Nephron (organoid): ENCODE data around the gene FBXL7.

ENCODE experiments used
- H3K27ac Mint-ChIP-seq, 3 experiments: 2 replicates each; pipeline ENCODE4 v1.8.0; 2020; ENCODE audit warnings: mixed read lengths in 3 of 3, mild to moderate bottlenecking in 2 of 3, moderate library complexity in 1 of 3
- H3K27me3 Mint-ChIP-seq: 2 replicates; pipeline ENCODE4 v1.8.0; 2021; ENCODE audit warnings: low read depth, mild to moderate bottlenecking, moderate library complexity, mixed read lengths
- H3K36me3 Mint-ChIP-seq: 2 replicates; pipeline ENCODE4 v1.8.0; 2020; ENCODE audit warnings: low read depth, mixed read lengths
- H3K4me1 Mint-ChIP-seq: 2 replicates; pipeline ENCODE4 v1.8.0; 2020; ENCODE audit warnings: mixed read lengths
- H3K4me3 Mint-ChIP-seq, 3 experiments: 2 replicates each; pipeline ENCODE4 v1.8.0; 2020; ENCODE audit warnings: mild to moderate bottlenecking in 3 of 3, mixed read lengths in 3 of 3, moderate library complexity in 2 of 3
- H3K9me3 Mint-ChIP-seq: 2 replicates; pipeline ENCODE4 v1.8.0; 2020; ENCODE audit warnings: mixed read lengths
- CTCF ChIP-seq, 3 experiments: fragments of 200-600 bp; sonication (generic); IDR thresholded peaks; one replicate each; pipeline ENCODE4 v1.5.0; 2021; ENCODE audit warnings: antibody characterized with exemption in 3 of 3; ENCODE audit not compliant: unreplicated experiment in 3 of 3

The FBXL7 gene

DNA sequence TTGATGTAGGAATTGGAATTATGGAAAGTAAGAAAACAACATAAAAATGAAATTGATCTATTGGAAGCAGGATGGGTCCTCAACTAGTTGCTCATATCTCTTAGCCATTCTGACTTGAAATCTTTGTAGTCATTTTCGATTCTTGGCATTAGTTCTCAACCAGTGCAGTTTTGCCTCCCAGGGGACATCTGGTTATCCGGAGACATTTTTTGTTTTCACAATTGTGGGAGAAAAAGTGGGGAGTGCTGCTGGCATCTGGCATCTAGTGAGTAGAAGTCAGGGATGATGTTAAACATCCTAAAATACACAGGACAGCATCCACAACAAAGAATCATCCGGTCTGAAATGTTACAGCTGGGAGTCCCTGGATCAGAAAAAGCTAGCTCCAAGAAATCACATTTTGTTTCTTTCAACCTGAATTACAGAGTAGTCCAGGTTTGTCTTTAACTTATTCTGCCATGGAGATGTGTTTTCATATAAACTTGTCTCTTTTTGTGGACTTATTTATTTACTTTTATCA is 74.9 kb downstream of the FBXL7 start:
- H3K4me1 Mint-ChIP-seq, result peaks cover 68% of the 10 kb centered on the region
- H3K36me3 Mint-ChIP-seq, result peaks cover 10% of the 10 kb centered on the region
- no peak overlapping the region for H3K4me3 Mint-ChIP-seq
- TF ChIP-seq CTCF (IDR thresholded peaks at IDR 0.05; ENCODE audit: unreplicated experiment in 3 of 3), result no peak
- H3K27me3 Mint-ChIP-seq, result no peaks in the 10 kb centered on the region
- H3K9me3 Mint-ChIP-seq, result peaks cover 4% of the 10 kb centered on the region
- peak overlapping the region; percentile 14 to 64 (median 22) for H3K27ac Mint-ChIP-seq

DNA sequence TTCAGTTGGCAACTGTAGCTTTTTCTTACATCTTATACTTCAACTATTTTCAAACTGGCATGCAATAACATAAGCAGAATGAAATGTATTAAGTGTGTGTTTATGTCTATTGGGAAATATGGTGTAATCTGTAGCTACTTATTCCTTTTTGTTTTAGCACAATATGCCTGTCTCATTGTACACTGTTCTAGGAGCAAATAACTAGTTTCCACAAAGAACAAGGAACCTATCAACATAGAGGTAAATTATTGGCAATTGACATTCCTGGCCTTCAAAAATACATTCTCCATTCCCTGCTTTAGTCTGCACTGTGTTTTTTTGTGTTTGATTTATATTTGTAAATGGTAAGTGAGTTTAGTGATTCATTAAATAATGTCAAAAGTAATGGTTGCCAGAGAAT is 75.7 kb downstream of the FBXL7 start:
- Mint-ChIP-seq H3K4me3 (no peak overlapping the region), H3K27me3 (no peaks in the 10 kb centered on the region), H3K27ac (peak overlapping the region; percentile 14 to 64 (median 22)), H3K9me3 (no peaks in the 10 kb centered on the region), H3K4me1 (peaks cover 68% of the 10 kb centered on the region), H3K36me3 (peaks cover 13% of the 10 kb centered on the region)
- no peak for TF ChIP-seq CTCF (IDR thresholded peaks at IDR 0.05; ENCODE audit: unreplicated experiment in 3 of 3)

- Mint-ChIP-seq H3K9me3 (peaks cover 2% of the 10 kb centered on the region), H3K27me3 (no peaks in the 10 kb centered on the region), H3K36me3 (peaks cover 26% of the 10 kb centered on the region), H3K27ac (no peak overlapping the region), H3K4me3 (no peak overlapping the region), H3K4me1 (peaks cover 68% of the 10 kb centered on the region)
- no peak for TF ChIP-seq CTCF (IDR thresholded peaks at IDR 0.05; ENCODE audit: unreplicated experiment in 3 of 3)
Observed at GRCh38 chr5:15577132-15577531, 77.2 kb downstream of the FBXL7 start.

DNA sequence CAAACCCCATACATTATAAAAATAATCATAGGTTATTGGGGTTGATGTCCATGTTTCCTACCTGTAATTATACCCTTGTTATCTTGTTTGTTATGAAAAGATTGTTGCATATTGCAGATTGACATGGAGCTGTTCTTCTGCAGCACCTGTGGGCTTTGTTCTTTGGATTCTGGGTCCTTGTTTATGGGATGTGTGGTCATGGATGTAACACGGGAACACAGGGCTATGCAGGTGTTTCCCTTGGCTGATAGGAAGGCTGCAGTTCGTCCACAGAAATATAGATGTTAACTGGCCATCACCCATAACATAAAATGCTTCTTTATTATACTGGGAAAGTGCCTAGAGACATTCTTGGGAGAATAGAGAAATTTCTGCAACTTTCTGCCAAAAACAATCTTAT is 77.9 kb downstream of the FBXL7 start:
- Mint-ChIP-seq H3K9me3 (peaks cover 4% of the 10 kb centered on the region), H3K27me3 (no peaks in the 10 kb centered on the region), H3K4me3 (no peak overlapping the region), H3K27ac (peak overlapping the region in 2 of 3 experiments; percentile 44 to 57), H3K36me3 (peaks cover 33% of the 10 kb centered on the region), H3K4me1 (peaks cover 63% of the 10 kb centered on the region)
- TF ChIP-seq CTCF (IDR thresholded peaks at IDR 0.05; ENCODE audit: unreplicated experiment in 3 of 3), result no peak

- TF ChIP-seq CTCF (IDR thresholded peaks at IDR 0.05; ENCODE audit: unreplicated experiment in 3 of 3), result no peak
- H3K36me3 Mint-ChIP-seq, result peaks cover 49% of the 10 kb centered on the region
- peak overlapping the region; percentile 44 to 57 (median 57) for H3K27ac Mint-ChIP-seq
- peak overlapping the region in 1 of 3 experiments; percentile 16 for H3K4me3 Mint-ChIP-seq
- H3K27me3 Mint-ChIP-seq, result no peaks in the 10 kb centered on the region
- peaks cover 50% of the 10 kb centered on the region for H3K4me1 Mint-ChIP-seq
- H3K9me3 Mint-ChIP-seq, result peaks cover 9% of the 10 kb centered on the region
Observed at GRCh38 chr5:15579193-15579990, 79.4 kb downstream of the FBXL7 start.

- Mint-ChIP-seq H3K27ac (no peak overlapping the region), H3K36me3 (peaks cover 64% of the 10 kb centered on the region), H3K27me3 (no peaks in the 10 kb centered on the region), H3K9me3 (peaks cover 15% of the 10 kb centered on the region), H3K4me3 (no peak overlapping the region), H3K4me1 (peaks cover 22% of the 10 kb centered on the region)
- TF ChIP-seq CTCF (IDR thresholded peaks at IDR 0.05; ENCODE audit: unreplicated experiment in 3 of 3), result no peak
Observed at GRCh38 chr5:15584528-15584927, 84.5 kb downstream of the FBXL7 start.
